CD4-positive, CD25-positive, alpha-beta regulatory T cell (primary cell): ENCODE data around the gene SLC5A5. TPM values are rescaled to one million over a fixed set of nuclear protein-coding genes. Genes with fewer than 3 reads are reported as not detected.
A peak's percentile ranks its signal among the peaks of the same experiment; 100 is the strongest.

Experiments
- ATAC-seq, 2 donors: fragments of 150-1000 bp; cut with Tn5 transposase; one replicate each; pipeline ENCODE4 v1.10.0; 2021; ENCODE audit warnings: low read depth in 2 of 2, moderate number of reproducible peaks in 2 of 2, moderate library complexity in 1 of 2
- DNase-seq, 3 donors: peaks; one replicate each; pipeline versions ENCODE4 v3.0.0 to v3.0.0-alpha.2; 2012 to 2022; ENCODE audit warnings: mixed read lengths in 1 of 3
- H3K27ac ChIP-seq: one replicate; pipeline ENCODE4 v1.7.0; 2013; ENCODE audit warnings: mild to moderate bottlenecking, low read length; ENCODE audit not compliant: insufficient read depth, poor library complexity, severe bottlenecking
- H3K27me3 ChIP-seq: one replicate; pipeline ENCODE4 v1.7.0; 2013; ENCODE audit warnings: low read length; ENCODE audit not compliant: control insufficient read depth, insufficient read depth
- H3K36me3 ChIP-seq: one replicate; pipeline ENCODE4 v1.7.0; 2013; ENCODE audit warnings: mild to moderate bottlenecking, low read length, moderate library complexity; ENCODE audit not compliant: control insufficient read depth, insufficient read depth
- H3K4me1 ChIP-seq: 2 replicates; pipeline ENCODE4 v1.7.0; 2013; ENCODE audit warnings: mild to moderate bottlenecking, low read length; ENCODE audit not compliant: insufficient read depth, control insufficient read depth, poor library complexity, severe bottlenecking
- H3K4me3 ChIP-seq: one replicate; pipeline ENCODE4 v1.7.0; 2013; ENCODE audit warnings: low read depth, mild to moderate bottlenecking, low read length, moderate library complexity
- H3K9me3 ChIP-seq, 2 experiments: 1 replicate in 1 of 2; 2 replicates in 1 of 2; pipeline ENCODE4 v1.7.0; 2013; ENCODE audit warnings: low read length in 2 of 2, mild to moderate bottlenecking in 1 of 2, moderate library complexity in 1 of 2; ENCODE audit not compliant: control insufficient read depth in 2 of 2
- H3K27ac Mint-ChIP-seq, 3 donors: one replicate each; pipeline ENCODE4 v1.8.0; 2020 to 2022; ENCODE audit warnings: mild to moderate bottlenecking in 3 of 3, mixed read lengths in 3 of 3, moderate library complexity in 2 of 3
- H3K27me3 Mint-ChIP-seq: one replicate; pipeline ENCODE4 v1.8.0; 2022; ENCODE audit warnings: mild to moderate bottlenecking, mixed read lengths
- H3K36me3 Mint-ChIP-seq: one replicate; pipeline ENCODE4 v1.8.0; 2020; ENCODE audit warnings: mixed read lengths
- H3K4me1 Mint-ChIP-seq, 4 donors: one replicate each; pipeline ENCODE4 v1.8.0; 2020 to 2022; ENCODE audit warnings: mixed read lengths in 4 of 4, mild to moderate bottlenecking in 1 of 4
- H3K4me3 Mint-ChIP-seq, 4 donors: one replicate each; pipeline ENCODE4 v1.8.0; 2020 to 2022; ENCODE audit warnings: mild to moderate bottlenecking in 4 of 4, mixed read lengths in 4 of 4, moderate library complexity in 3 of 4
- H3K9me3 Mint-ChIP-seq, 7 donors: one replicate each; pipeline ENCODE4 v1.8.0; 2020 to 2022; ENCODE audit warnings: mixed read lengths in 7 of 7, mild to moderate bottlenecking in 3 of 7, moderate library complexity in 2 of 7
- polyA plus RNA-seq, 4 donors: library from polyadenylated mRNA; unstranded; fragments of 300-500 nt; fragmentation: Illumina TruSeq; gene quantifications; one replicate each; pipeline ENCODE4 v1.2.3, GENCODE V29; 2021
- total RNA-seq: library from RNA; stranded (reverse); gene quantifications from one replicate; pipeline ENCODE4 v1.2.3, GENCODE V29; 2022

SLC5A5 gene
- total RNA-seq (1.0 TPM), polyA plus RNA-seq (1 to 10 TPM in 3 of 4 donors, under 1 TPM in 1; 0.76 to 1.8 (median 1.3) TPM)

DNA sequence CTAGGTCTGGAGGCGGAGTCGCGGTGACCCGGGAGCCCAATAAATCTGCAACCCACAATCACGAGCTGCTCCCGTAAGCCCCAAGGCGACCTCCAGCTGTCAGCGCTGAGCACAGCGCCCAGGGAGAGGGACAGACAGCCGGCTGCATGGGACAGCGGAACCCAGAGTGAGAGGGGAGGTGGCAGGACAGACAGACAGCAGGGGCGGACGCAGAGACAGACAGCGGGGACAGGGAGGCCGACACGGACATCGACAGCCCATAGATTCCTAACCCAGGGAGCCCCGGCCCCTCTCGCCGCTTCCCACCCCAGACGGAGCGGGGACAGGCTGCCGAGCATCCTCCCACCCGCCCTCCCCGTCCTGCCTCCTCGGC lies at the start of gene SLC5A5:
TSS of gene SLC5A5 (plus strand) at position 68 of the 373 bp plus-strand sequence. CDS start 375 bp downstream, outside the sequence.
- H3K27me3 Mint-ChIP-seq = no peaks in the 10 kb centered on the region
- ATAC-seq = no peak
- H3K9me3 Mint-ChIP-seq = peaks cover 0 to 2% (median 0%) of the 10 kb centered on the region in 7 donors
- peaks cover 0 to 34% (median 10%) of the 10 kb centered on the region in 4 donors for H3K4me1 Mint-ChIP-seq
- H3K27ac Mint-ChIP-seq = peak within 1 kb of the TSS; percentile 32 to 85 (median 66)
- Histone ChIP-seq H3K27ac (peak within 1 kb of the TSS; percentile 63), H3K4me1 (peaks cover 34% of the 10 kb centered on the region), H3K4me3 (peak within 1 kb of the TSS; percentile 35), H3K9me3 (no peaks in the 10 kb centered on the region), H3K36me3 (no peaks in the 10 kb centered on the region), H3K27me3 (no peaks in the 10 kb centered on the region)
- peak in 1 of 3 donors; percentile 45 for DNase-seq
- peak within 1 kb of the TSS; percentile 75 to 92 (median 88) for H3K4me3 Mint-ChIP-seq
- no peaks in the 10 kb centered on the region for H3K36me3 Mint-ChIP-seq

DNA sequence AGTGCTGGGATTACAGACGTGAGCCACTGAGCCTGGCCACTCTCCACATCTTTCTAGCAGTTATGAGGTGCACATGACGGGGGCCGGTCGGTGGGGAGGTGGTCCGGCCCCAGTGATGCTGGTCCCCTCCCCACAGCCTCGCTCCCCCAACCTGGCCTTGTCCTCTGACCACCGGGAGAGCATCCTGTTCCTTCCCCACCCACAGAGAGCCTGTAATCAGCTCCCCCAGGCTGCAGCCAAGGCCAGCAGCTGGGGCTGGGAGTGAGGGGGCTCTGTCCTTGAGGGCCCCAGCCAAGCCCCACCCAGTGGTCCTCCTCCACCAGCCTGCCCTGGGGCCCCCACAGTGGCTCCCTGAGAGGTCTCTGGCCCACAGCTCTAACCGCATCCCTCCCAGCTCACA lies 47.4 kb upstream of the SLC5A5 start:
- ATAC-seq (no peak), DNase-seq (no peak)
- H3K36me3 Mint-ChIP-seq = peaks cover 6% of the 10 kb centered on the region
- H3K9me3 Mint-ChIP-seq = peaks cover 0 to 2% (median 0%) of the 10 kb centered on the region in 7 donors
- H3K4me1 Mint-ChIP-seq = peaks cover 0 to 4% (median 1%) of the 10 kb centered on the region in 4 donors
- Histone ChIP-seq H3K27ac (no peak overlapping the region), H3K4me1 (no peaks in the 10 kb centered on the region), H3K4me3 (no peak overlapping the region), H3K27me3 (no peaks in the 10 kb centered on the region), H3K9me3 (no peaks in the 10 kb centered on the region), H3K36me3 (peaks cover 17% of the 10 kb centered on the region)
- H3K27me3 Mint-ChIP-seq = no peaks in the 10 kb centered on the region
- no peak overlapping the region for H3K4me3 Mint-ChIP-seq
- H3K27ac Mint-ChIP-seq = no peak overlapping the region

DNA sequence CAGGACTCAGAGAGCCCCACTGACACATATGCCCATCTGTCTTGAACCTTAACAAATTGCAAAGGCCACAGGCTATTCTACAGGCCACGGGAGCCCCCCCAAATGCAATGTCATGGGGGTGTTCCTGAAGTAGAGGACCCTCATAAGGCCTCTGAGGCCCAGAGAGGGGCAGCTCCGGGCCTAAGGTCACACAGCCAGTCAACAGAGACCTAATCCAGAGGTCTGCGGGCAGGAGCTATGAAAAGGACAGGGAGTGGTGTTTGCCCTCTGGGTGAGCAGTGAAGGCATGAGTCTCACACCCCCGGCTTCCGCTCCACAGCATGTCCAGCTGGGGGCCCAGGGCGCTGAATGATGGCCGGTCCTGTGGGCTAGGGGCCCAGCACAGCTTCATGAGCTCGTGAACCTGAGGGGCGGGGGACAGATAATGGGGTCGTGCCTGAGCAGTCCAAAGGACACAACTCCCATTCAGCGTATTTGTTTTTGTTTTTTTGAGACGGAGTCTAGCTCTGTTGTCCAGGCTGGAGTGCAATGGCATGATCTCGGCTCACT lies 45.2 kb upstream of the SLC5A5 start:
- H3K9me3 Mint-ChIP-seq = peaks cover 0 to 2% (median 0%) of the 10 kb centered on the region in 7 donors
- H3K9me3 ChIP-seq = no peaks in the 10 kb centered on the region
- H3K4me3 Mint-ChIP-seq = no peak overlapping the region
- H3K27ac Mint-ChIP-seq = no peak overlapping the region
- no peaks in the 10 kb centered on the region for H3K27me3 Mint-ChIP-seq
- peaks cover 34% of the 10 kb centered on the region for H3K36me3 ChIP-seq
- H3K36me3 Mint-ChIP-seq = peaks cover 15% of the 10 kb centered on the region
- H3K4me1 Mint-ChIP-seq = peaks cover 0 to 5% (median 2%) of the 10 kb centered on the region in 4 donors
- no peak overlapping the region for H3K4me3 ChIP-seq
- DNase-seq (no peak), ATAC-seq (no peak)
- H3K27ac ChIP-seq = no peak overlapping the region
- H3K4me1 ChIP-seq = no peaks in the 10 kb centered on the region
- no peaks in the 10 kb centered on the region for H3K27me3 ChIP-seq

DNA sequence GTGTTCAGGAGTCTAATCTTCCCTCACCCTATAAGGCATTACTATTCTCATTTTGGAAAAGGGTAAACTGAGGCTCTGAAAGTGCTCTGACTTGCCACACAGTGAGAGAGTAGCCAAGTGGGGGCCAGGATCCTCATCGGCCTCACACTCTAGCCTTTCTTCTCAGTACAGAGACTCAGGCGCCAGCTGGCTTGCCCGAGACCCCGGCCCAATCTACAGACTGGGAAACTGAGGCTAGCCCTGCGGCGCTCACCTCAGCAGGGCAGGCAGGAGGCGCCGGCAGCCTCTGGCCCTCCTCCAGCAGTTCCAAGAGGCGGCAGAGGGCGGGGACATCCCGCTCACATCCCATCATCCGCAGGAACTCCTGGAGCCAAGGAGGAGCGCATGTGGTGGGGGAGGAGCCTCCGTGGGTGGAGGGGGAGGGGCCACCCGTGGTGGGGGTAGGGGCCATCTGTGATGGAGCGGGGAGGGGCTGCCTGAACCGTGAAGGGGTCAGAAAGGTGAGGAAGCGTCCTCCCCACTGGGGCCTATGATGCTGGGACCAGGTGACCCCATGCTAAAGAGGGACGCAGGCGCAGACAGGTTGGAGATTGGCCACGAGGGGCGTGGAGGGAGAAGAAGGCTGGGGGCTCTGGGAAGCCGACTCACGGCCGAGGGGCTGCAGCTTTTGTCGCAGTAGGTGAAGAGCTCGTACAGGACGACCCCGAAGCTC lies 41.7 kb upstream of the SLC5A5 start:
- ATAC-seq (no peak), DNase-seq (no peak)
- peaks cover 0 to 5% (median under 1%) of the 10 kb centered on the region in 4 donors for H3K4me1 Mint-ChIP-seq
- H3K27me3 ChIP-seq = no peaks in the 10 kb centered on the region
- no peak overlapping the region for H3K27ac ChIP-seq
- H3K36me3 ChIP-seq = peaks cover 67% of the 10 kb centered on the region
- H3K27ac Mint-ChIP-seq = no peak overlapping the region
- no peak overlapping the region for H3K4me3 ChIP-seq
- no peak overlapping the region for H3K4me3 Mint-ChIP-seq
- no peaks in the 10 kb centered on the region for H3K27me3 Mint-ChIP-seq
- peaks cover 22% of the 10 kb centered on the region for H3K36me3 Mint-ChIP-seq
- H3K9me3 Mint-ChIP-seq = peaks cover 0 to 2% (median 0%) of the 10 kb centered on the region in 7 donors
- no peaks in the 10 kb centered on the region for H3K9me3 ChIP-seq
- no peaks in the 10 kb centered on the region for H3K4me1 ChIP-seq

DNA sequence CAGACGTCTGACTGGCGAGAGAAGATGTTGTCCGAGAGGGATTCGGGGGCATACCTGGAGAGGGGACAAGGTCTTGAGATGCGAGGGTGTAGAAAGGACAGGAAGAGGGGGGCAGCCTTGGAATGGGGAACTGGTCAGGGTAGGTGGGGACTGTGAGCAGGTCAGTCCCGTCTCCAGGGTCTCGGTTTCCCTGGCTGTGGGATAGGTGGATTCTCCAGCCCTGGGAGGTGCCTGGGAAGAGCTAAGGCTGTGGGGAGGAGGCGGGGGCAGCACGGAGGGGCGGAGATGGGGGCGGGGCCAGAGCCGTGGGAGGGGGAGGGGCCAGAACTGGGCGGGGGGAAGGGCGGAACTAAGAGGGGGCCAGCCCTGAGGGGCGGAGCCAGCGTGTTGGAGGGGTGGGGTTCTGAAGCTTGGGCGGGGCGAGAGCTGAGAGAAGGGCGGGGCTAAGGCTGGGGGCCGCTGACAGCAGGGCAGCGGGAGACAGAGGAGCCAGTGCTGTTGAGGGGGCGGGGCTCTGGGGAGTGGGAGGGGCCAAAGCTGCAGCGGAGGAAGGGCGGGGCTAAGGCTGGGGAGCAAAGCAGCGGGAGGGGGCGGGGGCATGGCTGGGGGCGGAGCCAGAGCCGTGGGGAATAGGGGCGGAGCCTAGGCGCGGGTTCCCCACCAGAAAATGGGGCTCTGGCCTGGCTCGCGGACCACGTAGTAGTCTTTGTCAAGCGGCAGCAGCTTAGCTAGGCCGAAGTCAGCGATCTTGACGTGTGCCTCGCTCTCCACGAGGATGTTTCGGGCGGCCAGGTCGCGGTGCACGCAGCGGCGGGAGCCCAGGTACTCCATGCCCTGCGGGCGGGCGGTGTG lies 41.0 kb upstream of the SLC5A5 start:
- H3K36me3 Mint-ChIP-seq = peaks cover 30% of the 10 kb centered on the region
- H3K27ac Mint-ChIP-seq = no peak overlapping the region
- Histone ChIP-seq H3K27me3 (no peaks in the 10 kb centered on the region), H3K27ac (no peak overlapping the region), H3K4me3 (no peak overlapping the region), H3K4me1 (no peaks in the 10 kb centered on the region), H3K36me3 (peaks cover 74% of the 10 kb centered on the region), H3K9me3 (no peaks in the 10 kb centered on the region)
- H3K4me3 Mint-ChIP-seq = no peak overlapping the region
- ATAC-seq = peak; percentile 46 to 56
- H3K9me3 Mint-ChIP-seq = peaks cover 0 to 2% (median 0%) of the 10 kb centered on the region in 7 donors
- peaks cover 0 to 12% (median 5%) of the 10 kb centered on the region in 4 donors for H3K4me1 Mint-ChIP-seq
- no peaks in the 10 kb centered on the region for H3K27me3 Mint-ChIP-seq
- peak in 1 of 3 donors; percentile 32 for DNase-seq

DNA sequence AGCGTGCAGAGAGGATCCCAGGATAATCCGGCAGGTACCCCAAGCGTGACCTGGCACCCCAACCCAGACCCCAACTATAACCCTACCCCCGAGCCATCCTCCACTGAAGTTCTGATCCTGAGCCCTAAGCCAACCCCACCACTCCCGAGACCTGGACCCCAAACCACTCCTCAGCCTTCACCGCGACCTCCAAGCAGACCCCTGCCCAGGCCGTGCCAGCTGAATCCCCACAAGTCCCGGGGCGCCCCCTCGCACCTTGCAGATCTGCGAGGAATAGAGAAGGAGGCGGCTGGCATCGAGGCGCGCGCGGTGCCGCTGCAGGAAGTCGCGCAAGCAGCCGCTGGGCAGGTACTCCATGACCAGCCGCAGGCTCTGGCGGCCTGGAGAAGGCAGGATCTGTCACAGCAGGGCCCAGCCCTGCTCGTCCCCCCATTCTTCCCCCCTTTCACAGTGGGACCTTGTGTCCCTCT lies 40.3 kb upstream of the SLC5A5 start:
- no peaks in the 10 kb centered on the region for H3K4me1 ChIP-seq
- Mint-ChIP-seq H3K9me3 (peaks cover 0 to 2% (median 0%) of the 10 kb centered on the region in 7 donors), H3K36me3 (peaks cover 37% of the 10 kb centered on the region), H3K27ac (no peak overlapping the region), H3K4me3 (no peak overlapping the region), H3K27me3 (no peaks in the 10 kb centered on the region), H3K4me1 (peaks cover 0 to 14% (median 7%) of the 10 kb centered on the region in 4 donors)
- H3K9me3 ChIP-seq = no peaks in the 10 kb centered on the region
- peaks cover 78% of the 10 kb centered on the region for H3K36me3 ChIP-seq
- no peak for ATAC-seq
- DNase-seq = no peak
- H3K27me3 ChIP-seq = no peaks in the 10 kb centered on the region
- H3K4me3 ChIP-seq = no peak overlapping the region
- no peak overlapping the region for H3K27ac ChIP-seq

DNA sequence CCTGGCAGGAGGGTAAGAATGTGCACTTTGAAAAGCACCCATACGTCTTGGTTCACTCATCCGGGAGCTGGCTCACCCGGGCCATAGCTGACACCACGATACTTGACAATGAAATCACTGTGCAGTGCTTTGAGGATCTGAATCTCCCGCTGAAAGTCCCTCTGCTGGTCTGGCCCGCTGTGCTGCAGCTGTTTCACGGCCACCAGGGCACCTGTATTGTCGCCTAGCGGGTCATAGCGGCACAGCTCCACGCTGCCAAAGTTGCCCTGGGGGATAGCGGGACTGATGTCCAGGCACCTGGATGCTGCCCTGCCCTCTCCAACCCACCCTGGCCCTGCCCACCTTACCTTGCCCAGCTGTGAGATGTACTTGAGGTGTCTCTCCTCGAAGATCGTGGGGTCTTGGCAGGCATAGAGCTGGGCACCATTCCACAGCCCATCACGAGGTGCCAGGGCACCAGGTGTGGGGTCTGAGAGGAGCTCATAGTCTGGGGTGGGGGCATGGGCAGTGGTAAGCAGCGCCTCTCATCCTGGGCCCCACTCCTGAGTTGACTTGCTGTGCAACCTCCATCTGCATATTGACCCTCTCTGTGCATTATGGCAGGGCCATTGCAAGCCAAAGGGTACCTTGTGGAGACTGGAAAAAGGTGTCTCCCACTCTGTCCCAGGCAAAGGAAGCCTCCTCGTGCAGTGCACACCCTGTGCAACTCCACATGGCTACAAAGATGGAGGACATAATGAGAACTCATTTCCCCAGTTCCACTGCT lies 39.1 kb upstream of the SLC5A5 start:
- H3K9me3 Mint-ChIP-seq = peaks cover 0 to 2% (median 0%) of the 10 kb centered on the region in 7 donors
- no peaks in the 10 kb centered on the region for H3K9me3 ChIP-seq
- peaks cover 84% of the 10 kb centered on the region for H3K36me3 ChIP-seq
- no peaks in the 10 kb centered on the region for H3K27me3 ChIP-seq
- DNase-seq (no peak), ATAC-seq (no peak)
- peak overlapping the region in 1 of 3 donors; percentile 46 for H3K27ac Mint-ChIP-seq
- no peak overlapping the region for H3K4me3 ChIP-seq
- H3K4me1 ChIP-seq = no peaks in the 10 kb centered on the region
- H3K27ac ChIP-seq = no peak overlapping the region
- peaks cover 0 to 17% (median 8%) of the 10 kb centered on the region in 4 donors for H3K4me1 Mint-ChIP-seq
- H3K27me3 Mint-ChIP-seq = no peaks in the 10 kb centered on the region
- H3K36me3 Mint-ChIP-seq = peaks cover 43% of the 10 kb centered on the region
- H3K4me3 Mint-ChIP-seq = peak overlapping the region in 1 of 4 donors; percentile 21
